ENCODE results near the gene PPP2R3A.

DNA sequence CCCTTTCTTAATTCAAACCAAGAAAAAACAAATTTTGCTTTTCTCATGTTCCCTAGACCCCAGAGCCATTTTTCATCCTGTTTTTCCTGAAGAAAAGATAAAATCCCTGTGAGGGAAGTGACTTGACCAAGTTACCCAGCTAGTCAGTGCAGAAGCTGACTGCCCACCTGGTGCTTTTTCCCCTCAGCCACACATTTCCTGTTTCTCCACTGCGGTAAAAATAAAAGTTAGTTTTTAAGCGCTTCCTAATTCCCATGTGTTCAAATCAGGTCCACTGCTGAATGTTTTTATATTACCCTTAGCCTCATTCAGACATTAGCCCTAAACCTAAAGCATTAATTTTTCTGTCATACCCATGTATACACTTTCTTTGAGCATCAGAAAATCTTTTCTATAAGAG lies 26.1 kb downstream of the PPP2R3A start:
- TF ChIP-seq CTCF (optimal IDR thresholded peaks at IDR 0.05 in 1 of 3, IDR thresholded peaks at IDR 0.05 in 1 of 3, conservative IDR thresholded peaks at IDR 0.05 in 1 of 3; ENCODE audit: extremely low read depth in 1 of 3, insufficient read depth in 2 of 3, low read length in 3 of 3) (no peak), EZH2 (IDR thresholded peaks at IDR 0.05; ENCODE audit: low read length) (no peak)
